GM12892 (cell line): ENCODE measurements around the gene CGB5.

Experiments
- POLR2A ChIP-seq: IDR thresholded peaks from 2 replicates; pipeline ENCODE4 v1.6.1; 2011; ENCODE audit warnings: low read depth, low read length, control low read depth
- TAF1 ChIP-seq: IDR thresholded peaks from 2 replicates; pipeline ENCODE4 v1.6.1; 2011; ENCODE audit warnings: low read depth, mild to moderate bottlenecking, control low read depth, low read length, borderline replicate concordance

DNA sequence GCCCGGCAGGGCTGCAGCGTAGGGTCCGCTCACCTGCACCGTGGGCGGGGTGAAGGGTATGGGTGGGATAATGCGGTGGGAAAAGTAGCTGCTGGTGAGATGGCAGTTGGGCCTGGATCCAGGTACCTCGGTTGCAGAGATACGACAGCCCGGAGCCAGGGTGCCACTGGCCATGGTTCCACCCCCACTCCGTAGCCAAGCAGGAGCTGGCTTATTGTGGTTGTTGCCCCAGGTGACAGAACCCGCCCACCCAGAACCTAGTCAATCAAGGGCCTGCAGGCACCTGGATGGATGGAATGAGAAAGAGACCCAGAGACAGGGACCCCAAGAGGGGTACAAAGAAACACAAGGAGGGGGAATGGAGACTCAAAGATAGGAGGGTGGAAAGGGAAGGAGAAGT lies 23.3 kb upstream of the CGB5 start:
- no peak for TF ChIP-seq POLR2A
- TF ChIP-seq TAF1, result no peak
